Hepatocyte (in vitro differentiated cells): ENCODE measurements around the gene RPRD2. TPM values are rescaled to one million over a fixed set of nuclear protein-coding genes. Genes with fewer than 3 reads are reported as not detected.

ENCODE experiments used
- DNase-seq: peaks from one replicate; pipeline ENCODE4 v3.0.0-alpha.2; 2016; ENCODE audit warnings: low spot score
- H2AFZ ChIP-seq: fragments of 200-600 bp; sonication (generic); 2 replicates; pipeline ENCODE4 v1.6.0; 2016; ENCODE audit warnings: antibody characterized with exemption, mild to moderate bottlenecking
- H3K27ac ChIP-seq: fragments of 200-600 bp; sonication (generic); 2 replicates; pipeline ENCODE4 v1.5.1; 2016; ENCODE audit warnings: mild to moderate bottlenecking
- H3K27me3 ChIP-seq: fragments of 200-600 bp; sonication (generic); 2 replicates; pipeline ENCODE4 v1.6.1; 2016
- H3K36me3 ChIP-seq: fragments of 200-600 bp; sonication (generic); replicated peaks from 2 replicates; pipeline ENCODE4 v1.5.1; 2016; ENCODE audit warnings: low read depth; ENCODE audit not compliant: insufficient read depth
- H3K4me1 ChIP-seq: fragments of 200-600 bp; sonication (generic); 2 replicates; pipeline ENCODE4 v1.5.1; 2016; ENCODE audit warnings: mild to moderate bottlenecking, moderate library complexity; ENCODE audit not compliant: insufficient read depth
- H3K4me2 ChIP-seq: fragments of 200-600 bp; sonication (generic); 2 replicates; pipeline ENCODE4 v1.6.0; 2016
- H3K4me3 ChIP-seq: fragments of 200-600 bp; sonication (generic); 2 replicates; pipeline ENCODE4 v1.5.1; 2016; ENCODE audit warnings: mild to moderate bottlenecking
- H3K79me2 ChIP-seq: fragments of 200-600 bp; sonication (generic); 2 replicates; pipeline ENCODE4 v1.6.0; 2017; ENCODE audit warnings: mild to moderate bottlenecking
- H3K9me2 ChIP-seq: fragments of 200-600 bp; sonication (generic); replicated peaks from 2 replicates; pipeline ENCODE4 v1.6.0; 2017; ENCODE audit warnings: mild to moderate bottlenecking; ENCODE audit not compliant: insufficient read depth
- H3K9me3 ChIP-seq: fragments of 200-600 bp; sonication (generic); 2 replicates; pipeline ENCODE4 v1.5.1; 2016; ENCODE audit warnings: low read depth, mild to moderate bottlenecking
- H4K20me1 ChIP-seq: fragments of 200-600 bp; sonication (generic); 2 replicates; pipeline ENCODE4 v1.6.0; 2016; ENCODE audit warnings: mild to moderate bottlenecking; ENCODE audit not compliant: insufficient read depth, poor library complexity, severe bottlenecking
- EZH2 ChIP-seq: fragments of 200-600 bp; sonication (generic); IDR thresholded peaks from 2 replicates; pipeline ENCODE4 v1.6.1; 2016; ENCODE audit warnings: antibody characterized with exemption, mild to moderate bottlenecking, borderline replicate concordance
- EZH2phosphoT487 ChIP-seq: fragments of 200-600 bp; sonication (generic); IDR thresholded peaks from one replicate; pipeline ENCODE4 v1.6.1; 2018; ENCODE audit warnings: antibody characterized with exemption, mild to moderate bottlenecking, low read depth, moderate library complexity; ENCODE audit not compliant: unreplicated experiment, severe bottlenecking
- WGBS: methylation state at CpG from one replicate; pipeline ENCODE4 v1.1.6; 2016; ENCODE audit warnings: low lambda C conversion rate; ENCODE audit errors: missing lambda C conversion rate; 5-methylcytosine and 5-hydroxymethylcytosine counted together
- polyA plus RNA-seq: library from polyadenylated mRNA; unstranded; fragments of >200 nt; fragmentation: Nextera tagmentation; extraction: Ambion mirVana; gene quantifications from 2 replicates; pipeline ENCODE4 v1.2.1, GENCODE V29; 2016
- total RNA-seq: library from RNA; depleted of rRNA; stranded (reverse); fragments of >200 nt; gene quantifications from 2 replicates; pipeline ENCODE4 v1.2.3, GENCODE V29; 2014
- TF ChIP-seq, protein P1 (sequence below): fragments of 200-600 bp; sonication (generic); IDR thresholded peaks from 2 replicates; pipeline ENCODE4 v1.5.1; 2016; ENCODE audit warnings: antibody characterized with exemption, mild to moderate bottlenecking; ENCODE audit not compliant: poor library complexity

The RPRD2 gene
- total and polyA plus RNA-seq, 2 experiments from 2014 or later: 16.5 to 18.8 TPM

DNA sequence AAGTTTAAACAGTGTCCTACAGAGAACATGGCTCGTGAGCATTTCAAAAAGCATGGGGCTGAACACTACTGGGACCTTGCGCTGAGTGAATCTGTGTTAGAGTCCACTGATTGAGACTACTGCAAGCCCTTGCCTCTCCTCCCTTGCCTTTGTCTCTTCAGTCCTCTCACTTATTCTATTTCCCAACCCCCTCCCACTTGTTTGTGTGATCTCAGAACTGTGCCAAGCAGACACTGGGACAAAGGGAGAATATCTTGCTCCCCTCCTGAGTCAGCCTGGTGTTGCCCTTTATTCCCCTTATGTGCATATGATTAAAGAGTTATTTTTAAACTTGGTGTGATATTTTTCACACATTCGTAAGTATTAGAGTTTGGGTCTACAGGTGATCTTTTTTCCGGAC lies 11.1 kb upstream of the RPRD2 start:
- no peaks in the 10 kb centered on the region for H3K79me2 ChIP-seq
- H4K20me1 ChIP-seq: no peaks in the 10 kb centered on the region
- no peak overlapping the region for H3K4me2 ChIP-seq
- TF ChIP-seq, protein P1, sequence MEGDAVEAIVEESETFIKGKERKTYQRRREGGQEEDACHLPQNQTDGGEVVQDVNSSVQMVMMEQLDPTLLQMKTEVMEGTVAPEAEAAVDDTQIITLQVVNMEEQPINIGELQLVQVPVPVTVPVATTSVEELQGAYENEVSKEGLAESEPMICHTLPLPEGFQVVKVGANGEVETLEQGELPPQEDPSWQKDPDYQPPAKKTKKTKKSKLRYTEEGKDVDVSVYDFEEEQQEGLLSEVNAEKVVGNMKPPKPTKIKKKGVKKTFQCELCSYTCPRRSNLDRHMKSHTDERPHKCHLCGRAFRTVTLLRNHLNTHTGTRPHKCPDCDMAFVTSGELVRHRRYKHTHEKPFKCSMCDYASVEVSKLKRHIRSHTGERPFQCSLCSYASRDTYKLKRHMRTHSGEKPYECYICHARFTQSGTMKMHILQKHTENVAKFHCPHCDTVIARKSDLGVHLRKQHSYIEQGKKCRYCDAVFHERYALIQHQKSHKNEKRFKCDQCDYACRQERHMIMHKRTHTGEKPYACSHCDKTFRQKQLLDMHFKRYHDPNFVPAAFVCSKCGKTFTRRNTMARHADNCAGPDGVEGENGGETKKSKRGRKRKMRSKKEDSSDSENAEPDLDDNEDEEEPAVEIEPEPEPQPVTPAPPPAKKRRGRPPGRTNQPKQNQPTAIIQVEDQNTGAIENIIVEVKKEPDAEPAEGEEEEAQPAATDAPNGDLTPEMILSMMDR: no peak
- TF ChIP-seq EZH2phosphoT487: no peak
- no peak for TF ChIP-seq EZH2
- no peaks in the 10 kb centered on the region for H3K4me1 ChIP-seq
- H3K9me2 ChIP-seq: no peaks in the 10 kb centered on the region
- no peak overlapping the region for H2AFZ ChIP-seq
- WGBS: 98% methylated on average over 4 of the region's 4 CpGs
- H3K4me3 ChIP-seq: no peak overlapping the region
- H3K27ac ChIP-seq: no peak overlapping the region
- DNase-seq: no peak
- no peaks in the 10 kb centered on the region for H3K36me3 ChIP-seq
- H3K27me3 ChIP-seq: no peaks in the 10 kb centered on the region
- no peaks in the 10 kb centered on the region for H3K9me3 ChIP-seq

DNA sequence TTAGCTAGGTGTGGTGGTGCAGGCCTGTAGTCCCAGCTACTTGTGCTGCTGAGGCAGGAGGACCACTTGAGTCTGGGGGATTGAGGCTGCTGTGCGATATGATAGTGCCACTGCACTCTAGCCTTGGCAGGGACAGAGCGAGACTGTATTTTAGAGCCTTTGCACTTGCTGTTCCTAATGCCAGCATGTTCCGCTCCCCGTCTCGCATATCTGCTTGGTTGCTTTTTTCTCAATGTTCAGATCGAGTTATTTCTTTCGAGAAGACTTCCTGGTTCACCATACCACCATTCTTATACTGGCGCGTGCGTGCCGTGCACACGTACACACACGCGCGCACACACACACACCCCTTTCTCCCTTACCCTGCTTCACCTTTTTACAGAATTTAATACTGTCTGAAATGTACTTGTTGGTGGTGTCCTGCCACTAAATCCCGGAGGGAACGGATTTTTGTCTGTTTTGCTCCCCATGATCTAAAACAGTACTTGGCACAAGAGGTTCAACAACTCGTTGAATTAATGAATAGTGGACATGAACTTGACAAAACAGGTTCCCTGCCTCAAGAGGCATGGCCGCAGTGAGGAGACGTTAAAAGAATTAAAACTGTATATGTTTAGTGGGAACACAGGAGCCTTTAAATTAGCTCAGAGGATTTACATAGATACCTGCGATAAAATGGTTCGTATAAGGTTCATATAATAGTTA lies 1.1 kb upstream of the RPRD2 start:
- no peak for DNase-seq
- TF ChIP-seq, protein P1: no peak
- TF ChIP-seq EZH2: no peak
- TF ChIP-seq EZH2phosphoT487: no peak
- H3K36me3 ChIP-seq: no peaks in the 10 kb centered on the region
- no peaks in the 10 kb centered on the region for H3K27me3 ChIP-seq
- H3K79me2 ChIP-seq: peaks cover 32% of the 10 kb centered on the region
- peaks cover 6% of the 10 kb centered on the region for H4K20me1 ChIP-seq
- H3K4me2 ChIP-seq: peak overlapping the region; percentile 70
- peak overlapping the region; percentile 31 for H3K4me3 ChIP-seq
- H3K9me3 ChIP-seq: no peaks in the 10 kb centered on the region
- no peaks in the 10 kb centered on the region for H3K9me2 ChIP-seq
- H3K27ac ChIP-seq: peak overlapping the region; percentile 95
- 83% methylated on average over 22 of the region's 22 CpGs for WGBS
- no peaks in the 10 kb centered on the region for H3K4me1 ChIP-seq
- peak overlapping the region; percentile 62 for H2AFZ ChIP-seq

DNA sequence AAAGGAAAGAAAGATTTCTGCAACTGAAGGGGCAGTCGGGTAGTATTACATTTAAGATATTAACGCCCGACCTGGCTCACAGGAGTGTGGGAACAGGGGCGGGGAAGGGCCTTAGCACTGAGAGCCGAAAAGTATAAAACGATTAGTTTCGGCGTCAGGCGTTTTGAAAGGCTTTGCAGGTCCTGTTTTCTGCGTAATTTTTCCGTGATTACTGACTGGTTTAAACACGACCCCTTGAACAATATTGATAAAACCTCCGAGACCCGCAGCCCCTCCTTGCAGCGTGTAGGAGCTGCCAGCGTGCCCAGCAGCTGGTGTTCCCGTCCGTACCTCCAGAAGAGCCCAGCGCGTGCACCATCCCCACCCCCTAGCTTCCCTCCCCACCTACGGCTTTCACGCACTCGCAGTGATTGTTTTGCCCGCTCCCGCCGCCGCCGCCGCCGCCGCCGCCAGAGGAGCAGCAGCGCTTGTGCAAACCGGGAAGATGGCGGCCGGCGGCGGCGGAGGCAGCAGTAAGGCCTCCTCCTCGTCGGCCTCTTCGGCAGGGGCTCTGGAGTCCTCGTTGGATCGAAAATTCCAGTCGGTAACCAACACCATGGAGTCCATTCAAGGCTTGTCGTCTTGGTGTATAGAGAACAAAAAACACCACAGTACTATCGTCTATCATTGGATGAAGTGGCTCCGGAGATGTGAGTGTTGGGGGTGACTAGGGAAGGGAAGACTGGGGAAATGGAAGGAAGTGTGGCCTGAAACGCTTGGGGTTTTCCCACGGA lies 470 bp downstream of the RPRD2 start:
- peaks cover 11% of the 10 kb centered on the region for H4K20me1 ChIP-seq
- peak overlapping the region; percentile 78 for H2AFZ ChIP-seq
- peak overlapping the region; percentile 80 for H3K4me2 ChIP-seq
- H3K79me2 ChIP-seq: peaks cover 47% of the 10 kb centered on the region
- H3K27me3 ChIP-seq: no peaks in the 10 kb centered on the region
- H3K36me3 ChIP-seq: no peaks in the 10 kb centered on the region
- H3K4me1 ChIP-seq: no peaks in the 10 kb centered on the region
- H3K27ac ChIP-seq: peak overlapping the region; percentile 95
- H3K4me3 ChIP-seq: peak overlapping the region; percentile 56
- TF ChIP-seq EZH2phosphoT487: no peak
- no peak for TF ChIP-seq EZH2
- TF ChIP-seq, protein P1: no peak
- no peaks in the 10 kb centered on the region for H3K9me3 ChIP-seq
- peak; percentile 91 for DNase-seq
- no peaks in the 10 kb centered on the region for H3K9me2 ChIP-seq
- WGBS: under 1% methylated on average over 26 of the region's 50 CpGs
